Neural progenitor cell (in vitro differentiated cells): Measurements from ENCODE around the gene FTSJ3. TPM values are rescaled to one million over a fixed set of nuclear protein-coding genes. Genes with fewer than 3 reads are reported as not detected.

Experiments used
- DNase-seq: peaks from one replicate; pipeline ENCODE4 v3.0.0-alpha.2; 2016; ENCODE audit warnings: low spot score
- H2AFZ ChIP-seq: fragments of 200-600 bp; sonication (generic); replicated peaks from 2 replicates; pipeline ENCODE4 v1.6.1; 2016; ENCODE audit warnings: antibody characterized with exemption
- H3F3A ChIP-seq: fragments of 200-600 bp; sonication (generic); 2 replicates; pipeline ENCODE4 v1.6.1; 2016; ENCODE audit warnings: antibody characterized with exemption, low read depth
- H3K27ac ChIP-seq: fragments of 200-600 bp; sonication (generic); 2 replicates; pipeline ENCODE4 v1.5.1; 2016; ENCODE audit warnings: mild to moderate bottlenecking
- H3K27me3 ChIP-seq: fragments of 200-600 bp; sonication (generic); 2 replicates; pipeline ENCODE4 v1.6.1; 2016; ENCODE audit warnings: mild to moderate bottlenecking, moderate library complexity
- H3K36me3 ChIP-seq: fragments of 200-600 bp; sonication (generic); 2 replicates; pipeline ENCODE4 v1.5.1; 2016
- H3K4me1 ChIP-seq: fragments of 200-600 bp; sonication (generic); 2 replicates; pipeline ENCODE4 v1.6.1; 2016; ENCODE audit warnings: mixed run types
- H3K4me2 ChIP-seq: fragments of 200-600 bp; sonication (generic); 2 replicates; pipeline ENCODE4 v1.6.1; 2016
- H3K4me3 ChIP-seq: fragments of 200-600 bp; sonication (generic); 2 replicates; pipeline ENCODE4 v1.5.1; 2016
- H3K79me2 ChIP-seq: fragments of 200-600 bp; sonication (generic); 2 replicates; pipeline ENCODE4 v1.6.1; 2016; ENCODE audit warnings: low read depth
- H3K9ac ChIP-seq: fragments of 200-600 bp; sonication (generic); 2 replicates; pipeline ENCODE4 v1.6.1; 2016
- H3K9me3 ChIP-seq: fragments of 200-600 bp; sonication (generic); 2 replicates; pipeline ENCODE4 v1.5.1; 2016; ENCODE audit warnings: low read depth
- H4K20me1 ChIP-seq: fragments of 200-600 bp; sonication (generic); 2 replicates; pipeline ENCODE4 v1.6.1; 2016; ENCODE audit warnings: low read depth
- H3K27ac Mint-ChIP-seq: 3 replicates; pipeline ENCODE4 v1.8.0; 2021; ENCODE audit warnings: mixed read lengths
- H3K27me3 Mint-ChIP-seq: 2 replicates; pipeline ENCODE4 v1.8.0; 2022; ENCODE audit warnings: low read depth, mild to moderate bottlenecking, inconsistent platforms, moderate library complexity, mixed read lengths; ENCODE audit not compliant: insufficient read depth
- H3K36me3 Mint-ChIP-seq: 3 replicates; pipeline ENCODE4 v1.8.0; 2021; ENCODE audit warnings: mixed read lengths
- H3K4me1 Mint-ChIP-seq: 3 replicates; pipeline ENCODE4 v1.8.0; 2021; ENCODE audit warnings: mixed read lengths
- H3K4me3 Mint-ChIP-seq: 3 replicates; pipeline ENCODE4 v1.8.0; 2021; ENCODE audit warnings: mild to moderate bottlenecking, moderate library complexity, mixed read lengths
- H3K9me3 Mint-ChIP-seq: 3 replicates; pipeline ENCODE4 v1.8.0; 2020; ENCODE audit warnings: mixed read lengths
- EZH2 ChIP-seq: fragments of 200-600 bp; sonication (generic); IDR thresholded peaks from 2 replicates; pipeline ENCODE4 v1.6.1; 2017; ENCODE audit warnings: antibody characterized with exemption, mild to moderate bottlenecking, moderate library complexity
- EZH2phosphoT487 ChIP-seq: fragments of 200-600 bp; sonication (generic); IDR thresholded peaks from 2 replicates; pipeline ENCODE4 v1.6.1; 2017; ENCODE audit warnings: antibody characterized with exemption
- total RNA-seq: library from RNA; depleted of rRNA; stranded (reverse); fragments of >200 nt; gene quantifications from 2 replicates; pipeline ENCODE4 v1.2.3, GENCODE V29; 2015; ENCODE audit warnings: low replicate concordance
- TF ChIP-seq, protein P1 (sequence below): fragments of 200-600 bp; sonication (generic); IDR thresholded peaks from 2 replicates; pipeline ENCODE4 v1.5.1; 2017; ENCODE audit warnings: antibody characterized with exemption, mild to moderate bottlenecking

FTSJ3 gene
- total RNA-seq, 1 donor from 2014 or later: 21.8 TPM

- Mint-ChIP-seq H3K4me1 (peaks cover 4% of the 10 kb centered on the region), H3K36me3 (peaks cover 15% of the 10 kb centered on the region), H3K27me3 (no peaks in the 10 kb centered on the region), H3K4me3 (no peak overlapping the region), H3K27ac (no peak overlapping the region), H3K9me3 (no peaks in the 10 kb centered on the region)
- H3K79me2 ChIP-seq: peaks cover 100% of the 10 kb centered on the region
- H3K9ac ChIP-seq: peak overlapping the region; percentile 8
- no peak overlapping the region for H3K4me2 ChIP-seq
- no peak overlapping the region for H2AFZ ChIP-seq
- H3K4me3 ChIP-seq: no peak overlapping the region
- TF ChIP-seq EZH2 (no peak), EZH2phosphoT487 (no peak)
- TF ChIP-seq, protein P1, sequence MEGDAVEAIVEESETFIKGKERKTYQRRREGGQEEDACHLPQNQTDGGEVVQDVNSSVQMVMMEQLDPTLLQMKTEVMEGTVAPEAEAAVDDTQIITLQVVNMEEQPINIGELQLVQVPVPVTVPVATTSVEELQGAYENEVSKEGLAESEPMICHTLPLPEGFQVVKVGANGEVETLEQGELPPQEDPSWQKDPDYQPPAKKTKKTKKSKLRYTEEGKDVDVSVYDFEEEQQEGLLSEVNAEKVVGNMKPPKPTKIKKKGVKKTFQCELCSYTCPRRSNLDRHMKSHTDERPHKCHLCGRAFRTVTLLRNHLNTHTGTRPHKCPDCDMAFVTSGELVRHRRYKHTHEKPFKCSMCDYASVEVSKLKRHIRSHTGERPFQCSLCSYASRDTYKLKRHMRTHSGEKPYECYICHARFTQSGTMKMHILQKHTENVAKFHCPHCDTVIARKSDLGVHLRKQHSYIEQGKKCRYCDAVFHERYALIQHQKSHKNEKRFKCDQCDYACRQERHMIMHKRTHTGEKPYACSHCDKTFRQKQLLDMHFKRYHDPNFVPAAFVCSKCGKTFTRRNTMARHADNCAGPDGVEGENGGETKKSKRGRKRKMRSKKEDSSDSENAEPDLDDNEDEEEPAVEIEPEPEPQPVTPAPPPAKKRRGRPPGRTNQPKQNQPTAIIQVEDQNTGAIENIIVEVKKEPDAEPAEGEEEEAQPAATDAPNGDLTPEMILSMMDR: no peak
- no peak overlapping the region for H3K27ac ChIP-seq
- peaks cover 4% of the 10 kb centered on the region for H3F3A ChIP-seq
- H3K27me3 ChIP-seq: no peaks in the 10 kb centered on the region
- no peaks in the 10 kb centered on the region for H3K9me3 ChIP-seq
- peaks cover 99% of the 10 kb centered on the region for H4K20me1 ChIP-seq
- H3K36me3 ChIP-seq: peaks cover 5% of the 10 kb centered on the region
- DNase-seq: no peak
- peaks cover 4% of the 10 kb centered on the region for H3K4me1 ChIP-seq
These were observed 46.5 kb downstream of the FTSJ3 start for GRCh38 chr17:63780928-63781327.

- H3F3A ChIP-seq: peaks cover 4% of the 10 kb centered on the region
- no peak for DNase-seq
- no peak overlapping the region for H3K27ac Mint-ChIP-seq
- H3K4me3 ChIP-seq: no peak overlapping the region
- H4K20me1 ChIP-seq: peaks cover 99% of the 10 kb centered on the region
- peaks cover 5% of the 10 kb centered on the region for H3K36me3 ChIP-seq
- H3K9ac ChIP-seq: peak overlapping the region; percentile 8
- no peaks in the 10 kb centered on the region for H3K9me3 ChIP-seq
- H3K4me2 ChIP-seq: no peak overlapping the region
- TF ChIP-seq EZH2phosphoT487 (no peak), EZH2 (no peak)
- TF ChIP-seq, protein P1: no peak
- no peaks in the 10 kb centered on the region for H3K27me3 ChIP-seq
- H3K27ac ChIP-seq: no peak overlapping the region
- H3K9me3 Mint-ChIP-seq: no peaks in the 10 kb centered on the region
- H3K4me1 Mint-ChIP-seq: peaks cover 7% of the 10 kb centered on the region
- H3K79me2 ChIP-seq: peaks cover 100% of the 10 kb centered on the region
- H3K4me3 Mint-ChIP-seq: no peak overlapping the region
- no peak overlapping the region for H2AFZ ChIP-seq
- peaks cover 8% of the 10 kb centered on the region for H3K4me1 ChIP-seq
- H3K27me3 Mint-ChIP-seq: no peaks in the 10 kb centered on the region
- peaks cover 15% of the 10 kb centered on the region for H3K36me3 Mint-ChIP-seq
These were observed 47.0 kb downstream of the FTSJ3 start for GRCh38 chr17:63780507-63780906.

GRCh38 chr17:63775420-63775819 lies 52.0 kb downstream of the FTSJ3 start:
- Histone ChIP-seq H3K9ac (peak overlapping the region; percentile 97), H3K27me3 (no peaks in the 10 kb centered on the region), H3K9me3 (no peaks in the 10 kb centered on the region), H3K79me2 (peaks cover 93% of the 10 kb centered on the region), H3K4me2 (peak overlapping the region; percentile 84), H2AFZ (no peak overlapping the region), H4K20me1 (peaks cover 73% of the 10 kb centered on the region), H3K4me1 (peaks cover 8% of the 10 kb centered on the region), H3K27ac (no peak overlapping the region), H3F3A (peaks cover 23% of the 10 kb centered on the region), H3K36me3 (peaks cover 5% of the 10 kb centered on the region), H3K4me3 (peak overlapping the region; percentile 73)
- H3K36me3 Mint-ChIP-seq: peaks cover 10% of the 10 kb centered on the region
- no peaks in the 10 kb centered on the region for H3K9me3 Mint-ChIP-seq
- TF ChIP-seq, protein P1: no peak
- TF ChIP-seq EZH2phosphoT487: no peak
- no peak for TF ChIP-seq EZH2
- no peaks in the 10 kb centered on the region for H3K27me3 Mint-ChIP-seq
- peak; percentile 10 for DNase-seq
- peaks cover 22% of the 10 kb centered on the region for H3K4me1 Mint-ChIP-seq
- peak overlapping the region; percentile 99 for H3K4me3 Mint-ChIP-seq
- peak overlapping the region; percentile 81 for H3K27ac Mint-ChIP-seq
